Measurements from ENCODE around the gene TCTN3. TPM values are rescaled to one million over a fixed set of nuclear protein-coding genes. Genes with fewer than 3 reads are reported as not detected.

The TCTN3 gene
- total and polyA plus RNA-seq, 2 of the 13 experiments (the other 11 are each of a cell fraction or from before 2014, with no cell fraction given): 53.3 to 60.0 TPM

DNA sequence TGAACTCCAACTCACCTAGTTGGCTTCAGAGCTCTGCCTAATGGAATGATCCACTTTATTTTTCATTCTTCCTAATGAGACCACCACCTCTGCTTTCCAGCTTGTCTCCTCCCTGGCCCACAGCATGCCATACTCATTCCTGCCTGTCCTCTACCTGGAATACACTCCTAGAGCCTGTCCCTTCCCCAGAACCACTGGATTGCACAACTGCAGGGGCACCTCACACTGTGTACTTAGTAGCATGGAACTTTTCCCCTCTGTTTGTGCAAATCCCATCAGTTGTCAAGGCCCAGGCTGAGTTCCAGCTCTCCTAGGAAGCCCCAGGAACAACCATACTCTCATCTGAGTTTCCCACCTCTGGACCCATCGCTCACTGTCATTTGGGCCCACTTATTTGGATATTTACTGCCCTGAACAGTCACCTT lies 52.8 kb downstream of the TCTN3 start (continued):
- TF ChIP-seq HIVEP1 (CRISPR knock-in tag; IDR thresholded peaks at IDR 0.05) (0 out of 2 replicates have a peak, but pooled peaks have one; percentile 37), ZNF180 (CRISPR knock-in tag; IDR thresholded peaks at IDR 0.05; ENCODE audit: borderline replicate concordance, low read depth) (no peak), PAF1 (CRISPR knock-in tag; IDR thresholded peaks at IDR 0.05) (no peak), ZNF441 (CRISPR knock-in tag; IDR thresholded peaks at IDR 0.05; ENCODE audit: borderline replicate concordance) (no peak), SP140L (CRISPR knock-in tag; IDR thresholded peaks at IDR 0.05; ENCODE audit: borderline replicate concordance) (no peak), ERF (CRISPR knock-in tag; IDR thresholded peaks at IDR 0.05) (peak; percentile 49; the same call in 1 of the 2 replicates), ZNF335 (CRISPR knock-in tag; IDR thresholded peaks at IDR 0.05) (no peak), ZNF10 (CRISPR knock-in tag; IDR thresholded peaks at IDR 0.05; ENCODE audit: borderline replicate concordance, low read depth) (no peak), RELA (CRISPR knock-in tag; IDR thresholded peaks at IDR 0.05) (no peak), ZNF543 (CRISPR knock-in tag; IDR thresholded peaks at IDR 0.05) (no peak), ISL2 (CRISPR knock-in tag; IDR thresholded peaks at IDR 0.05) (0 out of 2 replicates have a peak, but pooled peaks have one; percentile 67), ZNF546 (CRISPR knock-in tag; conservative IDR thresholded peaks at IDR 0.05) (no peak), ZNF274 (CRISPR knock-in tag; IDR thresholded peaks at IDR 0.05) (no peak), ZNF30 (CRISPR knock-in tag; IDR thresholded peaks at IDR 0.05) (no peak), MED1 (CRISPR knock-in tag; IDR thresholded peaks at IDR 0.05) (peak; percentile 79), GATAD2A (CRISPR knock-in tag; IDR thresholded peaks at IDR 0.05) (peak; percentile 83), FOSL1 (CRISPR knock-in tag; IDR thresholded peaks at IDR 0.05; ENCODE audit: borderline replicate concordance) (no peak), TMF1 (CRISPR knock-in tag; IDR thresholded peaks at IDR 0.05; ENCODE audit: low read depth) (no peak)
- TF ChIP-seq, protein P1, sequence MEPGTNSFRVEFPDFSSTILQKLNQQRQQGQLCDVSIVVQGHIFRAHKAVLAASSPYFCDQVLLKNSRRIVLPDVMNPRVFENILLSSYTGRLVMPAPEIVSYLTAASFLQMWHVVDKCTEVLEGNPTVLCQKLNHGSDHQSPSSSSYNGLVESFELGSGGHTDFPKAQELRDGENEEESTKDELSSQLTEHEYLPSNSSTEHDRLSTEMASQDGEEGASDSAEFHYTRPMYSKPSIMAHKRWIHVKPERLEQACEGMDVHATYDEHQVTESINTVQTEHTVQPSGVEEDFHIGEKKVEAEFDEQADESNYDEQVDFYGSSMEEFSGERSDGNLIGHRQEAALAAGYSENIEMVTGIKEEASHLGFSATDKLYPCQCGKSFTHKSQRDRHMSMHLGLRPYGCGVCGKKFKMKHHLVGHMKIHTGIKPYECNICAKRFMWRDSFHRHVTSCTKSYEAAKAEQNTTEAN (CRISPR knock-in tag; conservative IDR thresholded peaks at IDR 0.05): peak; percentile 94
- TF ChIP-seq, protein P2, sequence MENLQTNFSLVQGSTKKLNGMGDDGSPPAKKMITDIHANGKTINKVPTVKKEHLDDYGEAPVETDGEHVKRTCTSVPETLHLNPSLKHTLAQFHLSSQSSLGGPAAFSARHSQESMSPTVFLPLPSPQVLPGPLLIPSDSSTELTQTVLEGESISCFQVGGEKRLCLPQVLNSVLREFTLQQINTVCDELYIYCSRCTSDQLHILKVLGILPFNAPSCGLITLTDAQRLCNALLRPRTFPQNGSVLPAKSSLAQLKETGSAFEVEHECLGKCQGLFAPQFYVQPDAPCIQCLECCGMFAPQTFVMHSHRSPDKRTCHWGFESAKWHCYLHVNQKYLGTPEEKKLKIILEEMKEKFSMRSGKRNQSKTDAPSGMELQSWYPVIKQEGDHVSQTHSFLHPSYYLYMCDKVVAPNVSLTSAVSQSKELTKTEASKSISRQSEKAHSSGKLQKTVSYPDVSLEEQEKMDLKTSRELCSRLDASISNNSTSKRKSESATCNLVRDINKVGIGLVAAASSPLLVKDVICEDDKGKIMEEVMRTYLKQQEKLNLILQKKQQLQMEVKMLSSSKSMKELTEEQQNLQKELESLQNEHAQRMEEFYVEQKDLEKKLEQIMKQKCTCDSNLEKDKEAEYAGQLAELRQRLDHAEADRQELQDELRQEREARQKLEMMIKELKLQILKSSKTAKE (CRISPR knock-in tag; IDR thresholded peaks at IDR 0.05; ENCODE audit: borderline replicate concordance): peak; percentile 50; the same call in 1 of the 2 replicates
- TF ChIP-seq, protein P3, sequence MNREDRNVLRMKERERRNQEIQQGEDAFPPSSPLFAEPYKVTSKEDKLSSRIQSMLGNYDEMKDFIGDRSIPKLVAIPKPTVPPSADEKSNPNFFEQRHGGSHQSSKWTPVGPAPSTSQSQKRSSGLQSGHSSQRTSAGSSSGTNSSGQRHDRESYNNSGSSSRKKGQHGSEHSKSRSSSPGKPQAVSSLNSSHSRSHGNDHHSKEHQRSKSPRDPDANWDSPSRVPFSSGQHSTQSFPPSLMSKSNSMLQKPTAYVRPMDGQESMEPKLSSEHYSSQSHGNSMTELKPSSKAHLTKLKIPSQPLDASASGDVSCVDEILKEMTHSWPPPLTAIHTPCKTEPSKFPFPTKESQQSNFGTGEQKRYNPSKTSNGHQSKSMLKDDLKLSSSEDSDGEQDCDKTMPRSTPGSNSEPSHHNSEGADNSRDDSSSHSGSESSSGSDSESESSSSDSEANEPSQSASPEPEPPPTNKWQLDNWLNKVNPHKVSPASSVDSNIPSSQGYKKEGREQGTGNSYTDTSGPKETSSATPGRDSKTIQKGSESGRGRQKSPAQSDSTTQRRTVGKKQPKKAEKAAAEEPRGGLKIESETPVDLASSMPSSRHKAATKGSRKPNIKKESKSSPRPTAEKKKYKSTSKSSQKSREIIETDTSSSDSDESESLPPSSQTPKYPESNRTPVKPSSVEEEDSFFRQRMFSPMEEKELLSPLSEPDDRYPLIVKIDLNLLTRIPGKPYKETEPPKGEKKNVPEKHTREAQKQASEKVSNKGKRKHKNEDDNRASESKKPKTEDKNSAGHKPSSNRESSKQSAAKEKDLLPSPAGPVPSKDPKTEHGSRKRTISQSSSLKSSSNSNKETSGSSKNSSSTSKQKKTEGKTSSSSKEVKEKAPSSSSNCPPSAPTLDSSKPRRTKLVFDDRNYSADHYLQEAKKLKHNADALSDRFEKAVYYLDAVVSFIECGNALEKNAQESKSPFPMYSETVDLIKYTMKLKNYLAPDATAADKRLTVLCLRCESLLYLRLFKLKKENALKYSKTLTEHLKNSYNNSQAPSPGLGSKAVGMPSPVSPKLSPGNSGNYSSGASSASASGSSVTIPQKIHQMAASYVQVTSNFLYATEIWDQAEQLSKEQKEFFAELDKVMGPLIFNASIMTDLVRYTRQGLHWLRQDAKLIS (CRISPR knock-in tag; IDR thresholded peaks at IDR 0.05): no peak

All from HepG2 (cell line).